Choroid plexus epithelial cell (primary cell): Measurements from ENCODE around the gene KRTAP12-2.
A peak's percentile ranks its signal among the peaks of the same experiment; 100 is the strongest.

ENCODE experiments used
- DNase-seq: peaks from one replicate; pipeline ENCODE4 v3.0.0-alpha.2; 2010; ENCODE audit warnings: low read depth
- H3K4me3 ChIP-seq: 2 replicates; pipeline ENCODE4 v1.5.1; 2011; ENCODE audit warnings: low read depth, mild to moderate bottlenecking, control low read depth, low read length, moderate library complexity
- CTCF ChIP-seq: conservative IDR thresholded peaks from 2 replicates; pipeline ENCODE4 v1.5.1; 2011; ENCODE audit warnings: low read depth, mild to moderate bottlenecking, control low read depth, inconsistent platforms, low read length, moderate library complexity

Gene KRTAP12-2

GRCh38 chr21:44623575-44623974 is 43.2 kb downstream of the KRTAP12-2 start:
- no peak overlapping the region for H3K4me3 ChIP-seq
- TF ChIP-seq CTCF: no peak
- DNase-seq: no peak

- no peak for DNase-seq
- TF ChIP-seq CTCF: no peak
- no peak overlapping the region for H3K4me3 ChIP-seq
These were observed 46.8 kb downstream of the KRTAP12-2 start for GRCh38 chr21:44619886-44620285.

- H3K4me3 ChIP-seq: no peak overlapping the region
- no peak for TF ChIP-seq CTCF
- no peak for DNase-seq
These were observed 47.8 kb downstream of the KRTAP12-2 start for GRCh38 chr21:44618909-44619308.

GRCh38 chr21:44618504-44618903 is 48.2 kb downstream of the KRTAP12-2 start:
- no peak overlapping the region for H3K4me3 ChIP-seq
- peak; percentile 28 for DNase-seq
- peak; percentile 42 for TF ChIP-seq CTCF

GRCh38 chr21:44617071-44617501 is 49.6 kb downstream of the KRTAP12-2 start:
- H3K4me3 ChIP-seq: no peak overlapping the region
- DNase-seq: no peak
- no peak for TF ChIP-seq CTCF

GRCh38 chr21:44616591-44616926 is 50.2 kb downstream of the KRTAP12-2 start:
- no peak for TF ChIP-seq CTCF
- DNase-seq: no peak
- no peak overlapping the region for H3K4me3 ChIP-seq
